Measurements from ENCODE around the gene TYMP. TPM values are rescaled to one million over a fixed set of nuclear protein-coding genes. Genes with fewer than 3 reads are reported as not detected.
A peak's percentile ranks its signal among the peaks of the same experiment; 100 is the strongest.
"Not testable (repeated sequence)": the region's sequence is repeated elsewhere in the genome, so short reads cannot be mapped to it uniquely, and the experiment has no call there.

The TYMP gene
- polyA plus RNA-seq, 10 donors, result 2.6 to 5.5 (median 3.6) TPM

DNA sequence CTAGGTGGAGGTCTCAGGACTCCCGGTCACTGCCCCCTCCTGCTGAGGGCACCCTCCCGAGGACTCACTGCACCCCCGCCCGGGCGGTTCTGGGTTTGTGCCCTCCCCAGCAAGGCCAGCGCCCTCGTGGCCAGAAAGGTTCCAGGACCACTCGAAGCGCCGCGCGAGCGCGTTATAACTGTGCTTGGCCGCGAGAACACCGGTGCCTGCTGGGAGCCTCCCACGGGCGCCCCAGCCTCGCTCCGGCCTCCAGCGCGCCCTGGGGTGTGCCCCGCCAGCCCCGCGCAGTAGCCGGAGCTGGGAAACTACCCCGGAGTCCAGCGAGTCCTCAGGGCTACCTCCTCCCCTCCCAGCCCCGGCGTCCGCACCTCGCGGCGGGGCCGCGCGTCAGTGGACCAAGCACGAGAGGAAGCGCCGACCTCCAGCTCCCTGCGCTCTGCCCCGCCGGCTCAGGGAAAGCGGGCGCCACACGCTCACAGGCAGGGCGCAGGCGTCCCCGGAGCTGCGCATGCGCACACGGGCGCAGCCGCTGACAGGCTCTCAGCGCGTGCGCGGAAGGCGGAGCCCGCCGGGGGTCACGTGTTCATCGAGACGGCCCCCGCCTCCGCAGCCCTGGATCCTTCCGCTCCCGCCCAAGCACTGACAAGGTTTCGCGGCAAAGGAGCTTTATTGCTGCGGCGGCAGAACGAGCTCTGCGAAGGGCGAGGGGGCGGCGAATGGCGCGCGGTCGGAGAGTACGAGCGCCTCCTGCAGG lies 4.5 kb downstream of the TYMP start, which contains the start of gene SCO2:
Gene SCO2, minus strand, starts transcription at position 495 of the 754 bp plus-strand sequence. CDS start 1,187 bp downstream, outside the sequence.
- DNase-seq, result peak; percentile 98 to 99 (median 98)

DNA sequence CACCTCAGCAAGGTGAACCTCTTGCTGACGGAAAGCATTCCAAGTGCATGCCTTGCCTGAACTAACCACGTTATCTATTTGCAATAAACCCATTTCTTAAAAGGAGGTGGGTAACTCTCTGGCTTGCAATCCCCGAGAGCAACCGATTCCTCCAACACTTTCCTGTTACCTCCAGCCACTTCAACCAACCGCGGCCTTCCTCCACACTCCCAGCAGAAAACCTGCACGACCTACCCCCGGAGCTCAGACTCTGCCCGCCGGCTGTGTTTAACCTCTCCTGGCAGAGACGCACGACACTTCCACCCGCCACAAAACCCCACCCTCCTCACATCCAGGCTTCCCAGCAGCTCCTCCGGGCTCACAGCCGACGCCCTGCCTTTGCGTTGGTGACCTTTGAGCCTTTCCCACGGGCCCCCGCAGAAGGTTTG lies 5.1 kb downstream of the TYMP start:
- DNase-seq, result no peak

DNA sequence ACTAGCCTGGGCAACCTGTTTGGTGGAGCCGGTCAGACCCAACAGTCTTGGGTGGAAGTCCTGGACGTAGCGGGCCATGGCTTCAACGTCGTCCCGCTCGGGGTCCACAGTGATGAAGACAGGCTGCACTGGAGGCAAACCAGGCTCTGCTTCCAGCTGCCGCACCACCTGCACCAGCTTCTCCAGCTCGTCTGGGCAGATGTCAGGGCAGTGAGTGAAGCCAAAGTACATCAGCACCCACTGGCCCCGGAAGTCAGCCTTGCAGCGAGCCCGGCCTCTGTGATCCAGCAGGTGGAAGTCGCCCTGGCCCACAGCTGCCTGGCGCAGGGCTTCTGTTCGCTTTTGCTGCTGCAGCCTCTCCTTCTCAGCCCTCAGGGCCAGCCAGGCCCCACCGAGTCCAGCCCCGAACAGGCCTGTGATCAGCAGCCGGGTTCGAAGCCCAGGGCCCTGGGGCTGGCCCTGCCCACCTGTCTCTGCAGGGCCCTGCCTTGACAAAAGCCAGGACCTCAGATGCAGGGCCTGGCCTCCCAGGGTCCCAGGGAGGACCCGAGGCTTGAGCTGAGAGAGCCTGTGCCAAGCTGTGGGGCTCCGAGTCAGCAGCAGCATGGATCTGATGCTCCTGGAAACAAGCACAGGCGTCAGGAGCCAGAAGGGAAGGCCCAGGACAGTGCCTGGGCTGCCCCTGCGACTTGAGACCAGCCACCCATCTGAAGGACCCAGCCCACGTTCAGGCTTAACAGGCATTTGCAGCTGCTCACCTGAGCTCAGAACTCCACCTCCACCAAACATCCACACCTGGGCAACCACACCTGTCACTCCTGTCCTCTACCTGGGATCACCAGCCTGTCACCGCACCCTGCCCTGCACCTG lies 5.8 kb downstream of the TYMP start:
- peak in 1 of 3 donors; percentile 27 for DNase-seq

DNA sequence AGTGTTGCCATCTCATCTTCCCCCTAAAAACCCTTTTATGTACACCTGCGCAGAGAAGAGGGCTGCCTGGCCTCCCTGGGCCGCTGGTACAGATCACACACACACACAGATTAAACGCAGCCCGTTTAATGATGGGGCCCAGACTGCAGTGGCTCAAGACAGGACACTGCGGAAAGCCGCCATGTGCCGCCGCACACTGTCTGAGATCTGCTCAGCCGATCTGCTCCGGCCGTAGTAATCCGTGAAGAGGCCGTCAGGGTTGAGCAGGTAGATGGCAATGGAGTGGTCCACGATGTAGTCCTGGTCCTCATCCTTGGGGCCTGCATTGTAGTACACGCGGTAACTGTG lies 6.4 kb downstream of the TYMP start:
- DNase-seq, result peak in 1 of 3 donors; percentile 10

DNA sequence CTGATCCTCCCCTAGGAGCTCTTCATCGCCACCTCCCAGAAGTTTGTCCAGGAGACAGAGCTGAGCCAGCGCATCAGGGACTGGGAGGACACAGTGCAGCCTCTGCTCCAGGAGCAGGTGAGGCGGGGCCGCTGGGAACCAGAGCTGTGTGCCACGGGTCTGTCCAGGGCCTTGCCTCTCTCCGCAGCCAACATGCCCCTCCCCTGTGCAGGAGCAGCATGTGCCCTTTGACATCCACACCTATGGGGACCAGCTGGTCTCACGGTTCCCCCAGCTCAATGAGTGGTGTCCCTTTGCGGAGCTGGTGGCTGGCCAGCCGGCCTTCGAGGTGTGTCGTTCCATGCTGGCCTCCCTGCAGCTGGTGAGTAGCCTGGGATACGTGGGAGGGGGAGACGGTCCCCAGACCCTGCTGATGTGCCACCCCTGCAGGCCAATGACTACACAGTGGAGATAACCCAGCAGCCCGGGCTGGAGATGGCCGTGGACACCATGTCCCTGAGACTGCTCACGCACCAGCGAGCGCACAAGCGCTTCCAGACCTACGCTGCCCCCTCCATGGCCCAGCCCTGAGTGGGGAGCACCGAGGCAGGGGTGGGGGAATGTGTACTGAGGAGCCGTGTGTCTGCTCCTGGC lies 6.9 kb downstream of the TYMP start:
- DNase-seq, result peak in 1 of 3 donors; percentile 11

DNA sequence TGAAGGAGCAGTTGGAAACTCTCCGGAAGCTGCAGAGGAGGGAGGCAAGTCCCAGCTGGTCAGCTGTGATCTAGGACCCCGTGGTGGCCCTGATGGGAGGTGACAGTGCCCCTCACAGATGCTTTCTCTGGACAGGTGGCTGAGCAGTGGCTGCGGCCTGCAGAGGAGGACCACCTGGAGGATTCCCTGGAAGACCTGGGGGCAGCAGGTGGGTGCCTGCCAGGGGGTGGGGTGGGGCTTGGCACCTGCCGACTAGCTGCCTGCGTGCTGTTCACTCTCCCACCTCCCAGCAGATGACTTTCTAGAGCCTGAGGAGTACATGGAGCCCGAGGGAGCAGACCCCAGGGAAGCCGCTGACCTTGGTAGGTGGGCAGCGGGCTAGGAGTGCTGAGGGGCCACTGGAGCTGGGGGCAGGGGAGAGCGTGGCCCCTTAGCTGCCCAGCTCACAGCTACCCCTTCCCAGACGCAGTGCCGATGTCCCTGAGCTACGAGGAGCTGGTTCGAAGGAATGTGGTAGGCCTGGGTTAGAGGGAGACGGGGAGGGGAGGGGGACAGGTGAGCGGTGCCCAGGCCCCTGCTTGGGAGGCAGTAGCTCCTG lies 7.5 kb downstream of the TYMP start:
- no peak for DNase-seq

DNA sequence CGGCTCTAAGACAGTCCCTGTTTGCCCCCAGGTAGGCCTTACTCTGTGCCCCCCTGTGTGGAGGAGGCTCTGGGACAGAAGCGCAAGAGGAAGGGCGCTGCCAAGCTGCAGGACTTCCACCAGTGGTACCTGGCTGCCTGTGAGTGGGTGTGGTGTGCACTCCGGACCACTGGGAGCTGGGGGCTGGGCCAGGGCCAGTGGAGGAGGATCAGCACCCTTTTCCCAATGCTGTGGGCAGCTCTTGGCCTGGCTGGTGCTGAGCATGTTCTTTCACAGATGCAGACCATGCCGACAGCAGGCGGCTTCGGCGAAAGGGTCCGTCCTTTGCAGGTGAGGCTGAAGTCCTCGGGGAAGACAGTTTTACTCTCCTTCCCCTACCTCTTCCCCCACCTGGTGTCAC lies 8.1 kb downstream of the TYMP start:
- DNase-seq, result no peak

DNA sequence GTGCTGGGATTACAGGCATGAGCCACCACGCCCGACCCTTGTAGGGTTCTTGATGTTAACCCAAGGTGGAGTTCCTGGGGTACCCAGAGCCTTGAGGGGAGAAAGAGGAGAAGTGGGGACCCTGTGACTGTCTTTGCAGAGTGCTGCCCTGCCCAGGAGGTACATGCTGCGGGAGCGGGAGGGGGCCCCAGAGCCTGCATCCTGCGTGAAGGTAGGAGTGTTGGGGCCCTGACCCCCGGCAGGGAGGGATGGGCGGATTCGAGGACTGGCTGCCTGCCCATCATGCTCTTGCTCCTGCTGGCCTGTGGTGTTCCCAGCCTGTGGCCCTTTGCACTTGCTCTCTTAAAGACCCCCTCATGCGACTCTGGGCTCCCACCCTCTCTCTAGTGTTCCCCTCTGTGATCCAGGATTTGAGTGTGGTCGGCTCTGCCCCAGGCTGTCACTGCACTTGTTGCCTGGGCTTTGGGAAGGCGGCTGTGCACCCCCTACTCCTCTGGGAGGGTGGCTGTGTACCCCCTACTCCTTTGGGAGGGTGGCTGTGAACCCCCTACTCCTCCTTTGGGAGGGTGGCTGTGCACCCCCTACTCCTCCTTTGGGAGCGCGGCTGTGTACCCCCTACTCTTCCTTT lies 8.9 kb downstream of the TYMP start:
- no peak for DNase-seq

DNA sequence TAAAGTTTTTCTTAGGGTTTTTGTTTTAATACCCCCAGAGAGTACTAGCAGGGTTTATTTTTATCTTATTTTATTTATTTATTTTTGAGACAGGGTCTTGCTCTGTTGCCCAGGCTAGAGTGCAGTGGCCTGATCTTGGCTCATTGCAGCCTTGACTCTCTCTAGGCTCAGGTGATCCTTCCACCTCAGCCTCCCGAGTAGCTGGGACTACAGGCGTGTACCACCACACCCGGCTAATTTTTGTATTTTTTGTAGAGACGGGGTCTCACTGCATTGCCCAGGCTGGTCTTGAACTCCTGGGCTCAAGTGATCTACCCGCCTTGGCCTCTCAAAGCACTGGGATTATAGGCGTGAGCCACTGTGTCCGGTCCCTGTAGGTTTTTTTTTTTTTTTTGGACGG lies 9.6 kb downstream of the TYMP start:
- not testable (repeated sequence) for DNase-seq

DNA sequence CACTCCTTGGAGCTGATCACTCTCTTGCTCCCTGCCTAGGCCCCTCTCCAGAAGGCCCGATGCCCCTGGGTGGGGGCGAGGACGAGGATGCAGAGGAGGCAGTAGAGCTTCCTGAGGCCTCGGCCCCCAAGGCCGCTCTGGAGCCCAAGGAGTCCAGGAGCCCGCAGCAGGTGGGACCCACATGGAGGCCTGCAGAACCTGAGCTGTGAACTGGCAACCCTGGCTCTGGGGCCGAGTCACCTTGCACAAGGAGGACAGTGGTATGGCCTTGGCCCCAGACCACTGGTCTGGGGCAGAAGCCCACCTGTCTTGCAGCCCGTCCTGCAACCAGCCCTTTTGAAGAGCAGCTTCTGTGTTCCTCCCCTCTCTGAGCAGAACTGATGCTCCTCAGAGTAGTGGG lies 10.7 kb downstream of the TYMP start:
- DNase-seq, result no peak

DNA sequence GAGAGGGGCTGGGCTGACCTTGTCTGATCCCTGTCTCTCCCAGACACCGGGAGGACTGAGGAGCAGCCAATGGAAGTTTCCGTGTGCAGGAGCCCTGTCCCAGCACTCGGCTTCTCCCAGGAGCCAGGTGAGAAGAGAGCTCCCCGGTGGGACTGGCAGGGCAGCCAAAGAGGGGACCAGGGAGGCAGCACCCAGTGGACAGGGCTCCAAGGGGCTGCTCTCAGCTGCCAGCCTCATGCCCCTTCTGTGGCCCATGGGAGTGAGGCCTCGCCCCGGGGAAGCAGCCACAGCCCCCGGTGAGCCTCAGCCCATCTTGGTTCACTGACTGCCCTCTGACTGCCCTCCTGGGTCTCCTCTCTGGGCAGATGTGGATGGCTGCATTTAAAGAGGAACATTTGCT lies 11.2 kb downstream of the TYMP start:
- no peak for DNase-seq

DNA sequence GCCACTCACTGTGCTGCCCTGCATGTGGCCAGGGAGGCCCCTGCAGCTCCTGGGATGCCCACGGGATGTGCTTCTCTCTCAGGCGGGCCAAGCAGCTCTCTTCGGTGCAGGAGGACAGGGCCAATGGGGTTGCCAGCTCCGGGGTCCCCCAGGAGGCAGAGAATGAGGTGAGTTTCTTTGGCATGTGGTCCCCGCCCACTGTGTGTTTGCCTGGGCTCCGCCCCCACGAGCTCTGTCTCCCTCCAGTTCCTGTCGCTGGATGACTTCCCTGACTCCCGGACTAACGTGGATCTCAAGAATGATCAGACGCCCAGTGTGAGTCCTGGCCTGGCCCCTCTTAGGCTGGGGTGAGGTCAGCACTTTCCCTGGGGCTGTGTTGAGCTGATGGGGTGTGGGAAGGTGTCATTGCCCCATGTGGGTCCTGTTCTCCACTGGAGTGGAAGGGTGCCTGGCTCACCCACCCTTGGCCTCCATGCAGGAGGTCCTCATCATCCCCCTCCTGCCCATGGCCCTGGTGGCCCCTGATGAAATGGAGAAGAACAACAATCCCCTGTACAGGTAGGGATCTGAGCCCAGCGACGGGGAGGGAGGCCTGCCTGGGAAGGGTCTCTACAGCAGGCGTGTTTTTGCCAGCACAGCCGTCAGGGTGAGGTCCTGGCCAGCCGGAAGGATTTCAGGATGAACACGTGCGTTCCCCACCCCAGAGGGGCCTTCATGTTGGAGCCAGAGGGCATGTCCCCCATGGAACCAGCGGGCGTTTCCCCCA lies 12.1 kb downstream of the TYMP start:
- DNase-seq, result no peak

DNA sequence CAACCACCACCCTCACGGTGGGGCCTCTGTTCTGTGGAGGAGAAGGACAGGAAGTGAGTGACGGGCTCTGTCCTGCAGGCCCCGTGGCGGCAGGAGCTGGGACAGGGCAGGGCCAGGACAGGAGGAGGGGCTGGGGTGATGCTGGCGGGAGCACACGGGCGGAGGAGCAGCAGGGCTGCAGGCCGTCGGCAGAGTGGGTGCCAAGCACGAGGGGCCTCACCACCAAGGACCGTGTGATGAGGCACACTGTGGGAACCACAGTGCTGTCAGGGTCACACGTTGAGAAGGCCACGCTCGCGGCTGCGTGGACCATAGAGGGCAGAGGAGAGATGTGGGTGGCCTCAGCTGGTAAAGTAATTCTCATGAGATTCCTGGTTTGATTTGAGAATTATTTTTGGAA lies 12.9 kb downstream of the TYMP start:
- no peak for DNase-seq

DNA sequence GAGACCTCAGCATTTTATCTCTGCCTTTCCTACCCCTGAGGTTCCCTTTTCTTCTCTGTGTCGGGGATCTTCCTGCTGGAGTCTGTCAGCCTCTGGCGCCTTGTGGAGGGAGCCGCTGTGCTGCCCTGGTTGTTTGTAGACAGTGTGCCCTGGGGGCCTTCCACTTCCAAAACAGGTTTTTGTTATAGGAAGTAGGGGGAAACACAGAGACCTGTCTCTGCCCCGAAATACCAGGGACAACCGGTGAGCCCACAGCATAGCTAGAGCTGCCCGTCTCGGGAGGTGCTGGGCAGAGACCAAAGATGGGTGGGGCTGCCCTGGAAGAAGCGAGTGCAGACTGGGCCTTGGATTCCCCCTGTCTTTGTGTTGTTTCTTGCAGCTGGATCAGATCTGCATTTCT lies 13.7 kb downstream of the TYMP start:
- DNase-seq, result no peak

DNA sequence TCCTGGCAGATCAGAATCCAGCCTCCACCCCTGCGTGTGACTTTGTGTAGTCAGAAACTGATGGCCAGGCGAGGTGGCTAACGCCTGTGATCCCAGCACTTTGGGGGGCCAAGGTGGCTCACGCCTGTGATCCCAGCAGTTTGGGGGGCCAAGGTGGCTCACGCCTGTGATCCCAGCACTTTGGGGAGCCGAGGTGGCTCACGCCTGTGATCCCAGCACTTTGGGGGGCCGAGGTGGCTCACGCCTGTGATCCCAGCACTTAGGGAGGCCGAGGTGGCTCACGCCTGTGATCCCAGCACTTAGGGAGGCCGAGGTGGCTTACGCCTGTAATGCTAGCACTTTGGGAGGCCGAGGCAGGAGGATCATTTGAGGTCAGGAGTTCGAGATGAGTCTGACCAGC lies 16.6 kb downstream of the TYMP start:
- DNase-seq, result no peak

DNA sequence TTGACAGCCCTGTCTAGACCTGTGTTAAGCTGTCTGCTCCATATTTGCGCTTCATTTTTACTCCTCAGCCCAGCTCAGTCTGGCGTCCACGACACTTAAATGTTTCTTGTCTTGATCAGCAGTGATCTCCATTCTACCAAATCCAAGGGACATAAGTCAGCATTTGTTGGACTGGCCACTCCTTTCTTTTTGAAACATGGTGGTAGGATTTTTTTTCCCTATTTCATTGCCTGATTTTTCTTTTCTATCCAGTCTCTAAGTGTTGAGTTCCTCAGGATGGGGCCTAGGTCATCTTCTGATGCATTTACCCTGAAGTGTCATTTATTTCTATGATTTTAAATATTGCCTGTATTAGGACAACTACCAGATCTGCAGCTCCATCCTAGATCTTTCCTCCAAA lies 20.9 kb downstream of the TYMP start:
- no peak for DNase-seq

DNA sequence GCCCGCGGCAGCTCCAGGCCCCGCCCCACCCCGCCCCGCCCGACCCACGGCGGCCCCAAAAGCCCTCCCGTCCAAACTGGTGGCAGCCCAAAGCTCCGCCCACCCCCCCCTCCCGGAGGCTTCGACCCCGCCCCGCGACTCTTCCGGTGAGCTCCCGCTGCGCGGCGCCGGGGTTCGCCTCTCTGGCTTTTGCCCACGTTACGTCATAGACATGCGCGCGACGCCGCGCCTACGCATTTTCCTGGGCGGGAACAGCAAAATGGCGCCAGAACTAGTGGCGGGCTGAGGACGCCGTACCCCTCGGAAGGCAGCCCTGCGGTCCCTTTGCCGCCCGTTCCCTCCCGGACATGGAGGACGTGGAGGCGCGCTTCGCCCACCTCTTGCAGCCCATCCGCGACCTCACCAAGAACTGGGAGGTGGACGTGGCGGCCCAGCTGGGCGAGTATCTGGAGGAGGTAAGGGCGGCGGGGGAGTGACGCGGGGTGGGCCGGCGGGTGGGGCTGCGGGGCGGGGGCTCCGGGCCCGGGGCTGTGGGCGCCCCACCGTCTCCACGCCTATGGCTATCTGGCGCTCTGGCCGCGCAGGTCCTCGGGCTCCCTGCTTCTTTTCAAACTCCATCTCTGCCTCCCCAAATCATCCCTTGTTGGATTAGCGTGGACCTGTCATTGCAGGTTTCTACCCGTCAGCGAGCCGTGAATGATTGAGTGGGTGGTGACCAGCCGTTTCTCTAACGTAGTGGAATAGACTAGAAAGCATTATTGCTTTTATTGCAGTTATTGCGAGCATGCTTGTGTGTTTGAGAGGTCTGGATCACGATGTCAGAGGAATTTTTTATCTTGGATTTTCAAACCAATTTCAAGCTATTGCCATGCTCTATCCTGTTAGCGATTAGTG lies 21.6 kb downstream of the TYMP start, which contains the start of gene NCAPH2:
Gene NCAPH2, plus strand, starts transcription at position 234 of the 894 bp plus-strand sequence. Its CDS starts 114 bp downstream, at position 348.
- peak; percentile 97 to 100 (median 99) for DNase-seq

DNA sequence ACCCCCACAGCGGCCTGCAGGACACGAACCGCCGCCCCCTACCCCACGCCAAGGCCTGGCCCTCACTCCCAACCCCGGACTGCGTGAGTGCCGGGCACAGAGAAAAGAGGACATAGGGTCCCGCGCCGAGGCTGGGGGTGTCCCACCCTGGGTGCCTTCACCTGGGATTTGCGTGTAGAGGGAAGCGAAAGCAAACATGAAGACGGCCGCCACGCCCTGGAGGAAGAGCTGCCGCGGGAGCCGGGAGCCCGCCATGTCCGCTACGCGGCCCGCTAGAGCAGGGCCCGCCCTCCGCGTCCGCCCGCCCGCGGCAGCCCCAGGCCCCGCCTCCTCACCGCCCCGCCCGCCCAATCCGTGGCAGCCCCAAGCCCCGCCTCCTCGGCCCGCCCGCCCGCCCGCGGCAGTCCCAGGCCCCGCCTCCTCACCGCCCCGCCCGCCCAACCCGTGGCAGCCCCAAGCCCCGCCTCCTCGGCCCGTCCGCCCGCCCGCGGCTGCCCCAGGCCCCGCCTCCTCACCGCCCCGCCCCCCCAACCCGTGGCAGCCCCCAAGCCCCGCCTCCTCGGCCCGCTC lies 22.3 kb downstream of the TYMP start, which contains the start of gene LMF2:
Gene LMF2, minus strand, starts transcription at position 282 of the 570 bp plus-strand sequence. Its CDS starts 27 bp downstream, at position 255.
- peak in 1 of 3 donors; percentile 93 for DNase-seq
